Astrocyte of the cerebellum (primary cell): ENCODE data around the gene ERO1A.

ENCODE experiments used
- DNase-seq: peaks from one replicate; pipeline ENCODE4 v3.0.0-alpha.2; 2011; ENCODE audit warnings: low read depth
- H3K4me3 ChIP-seq: 2 replicates; pipeline ENCODE4 v1.5.1; 2011; ENCODE audit warnings: mild to moderate bottlenecking, low read depth, low read length, moderate library complexity
- in situ Hi-C: cut with HindIII; loops from 2 replicates; pipeline ENCODE4 v1.10.0; 2017; ENCODE audit warnings: low sequenced_read_pairs
- TF ChIP-seq, protein P1 (sequence below): IDR thresholded peaks from 2 replicates; pipeline ENCODE4 v1.5.1; 2012; ENCODE audit warnings: low read length, low read depth, moderate library complexity, mild to moderate bottlenecking; ENCODE audit errors: missing control alignments

Gene ERO1A

DNA sequence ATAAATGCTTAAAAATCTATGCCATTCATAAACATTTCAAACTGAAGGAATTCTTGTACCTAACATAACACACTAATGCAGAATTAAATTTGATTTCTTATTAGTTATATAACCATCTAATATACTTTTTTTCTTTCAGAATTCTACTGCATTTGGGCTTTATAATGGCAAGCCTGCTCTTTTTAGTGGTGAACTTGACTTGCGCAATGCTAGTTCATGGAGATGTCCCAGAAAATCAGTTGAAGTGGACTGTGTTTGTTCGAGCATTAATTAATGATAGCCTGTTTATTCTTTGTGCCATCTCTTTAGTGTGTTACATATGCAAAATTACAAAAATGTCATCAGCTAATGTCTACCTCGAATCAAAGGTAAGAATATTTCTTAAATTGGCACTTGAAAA lies 95.4 kb downstream of the ERO1A start:
- TF ChIP-seq, protein P1, sequence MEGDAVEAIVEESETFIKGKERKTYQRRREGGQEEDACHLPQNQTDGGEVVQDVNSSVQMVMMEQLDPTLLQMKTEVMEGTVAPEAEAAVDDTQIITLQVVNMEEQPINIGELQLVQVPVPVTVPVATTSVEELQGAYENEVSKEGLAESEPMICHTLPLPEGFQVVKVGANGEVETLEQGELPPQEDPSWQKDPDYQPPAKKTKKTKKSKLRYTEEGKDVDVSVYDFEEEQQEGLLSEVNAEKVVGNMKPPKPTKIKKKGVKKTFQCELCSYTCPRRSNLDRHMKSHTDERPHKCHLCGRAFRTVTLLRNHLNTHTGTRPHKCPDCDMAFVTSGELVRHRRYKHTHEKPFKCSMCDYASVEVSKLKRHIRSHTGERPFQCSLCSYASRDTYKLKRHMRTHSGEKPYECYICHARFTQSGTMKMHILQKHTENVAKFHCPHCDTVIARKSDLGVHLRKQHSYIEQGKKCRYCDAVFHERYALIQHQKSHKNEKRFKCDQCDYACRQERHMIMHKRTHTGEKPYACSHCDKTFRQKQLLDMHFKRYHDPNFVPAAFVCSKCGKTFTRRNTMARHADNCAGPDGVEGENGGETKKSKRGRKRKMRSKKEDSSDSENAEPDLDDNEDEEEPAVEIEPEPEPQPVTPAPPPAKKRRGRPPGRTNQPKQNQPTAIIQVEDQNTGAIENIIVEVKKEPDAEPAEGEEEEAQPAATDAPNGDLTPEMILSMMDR, result no peak
- in situ Hi-C loops, result no loop called here
- DNase-seq, result no peak
- H3K4me3 ChIP-seq, result no peak overlapping the region

GRCh38 chr14:52598568-52598967 lies 96.8 kb downstream of the ERO1A start:
- H3K4me3 ChIP-seq, result no peak overlapping the region
- TF ChIP-seq, protein P1, result no peak
- DNase-seq, result no peak
- in situ Hi-C loops, result no loop called here

GRCh38 chr14:52596861-52597260 lies 98.5 kb downstream of the ERO1A start:
- no peak for DNase-seq
- TF ChIP-seq, protein P1, result no peak
- in situ Hi-C loops, result no loop called here
- no peak overlapping the region for H3K4me3 ChIP-seq

DNA sequence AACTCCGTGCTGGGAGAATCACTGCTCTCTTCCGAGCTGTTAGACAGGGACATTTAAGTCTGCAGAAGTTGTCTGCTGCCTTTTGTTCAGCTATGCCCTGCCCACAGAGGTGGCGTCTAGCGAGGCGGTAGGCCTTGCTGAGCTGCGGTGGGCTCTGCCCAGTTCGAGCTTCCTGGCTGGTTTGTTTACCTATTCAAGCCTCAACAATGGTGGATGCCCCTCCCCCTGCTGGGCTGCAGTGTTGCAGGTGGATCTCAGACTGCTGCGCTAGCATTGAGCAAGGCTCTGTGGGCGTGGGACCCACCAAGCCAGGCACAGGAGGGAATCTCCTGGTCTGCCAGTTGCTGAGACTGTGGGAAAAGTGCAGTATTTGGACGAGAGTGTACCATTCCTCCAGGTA lies 99.0 kb downstream of the ERO1A start:
- H3K4me3 ChIP-seq, result no peak overlapping the region
- DNase-seq, result no peak
- TF ChIP-seq, protein P1, result no peak
- in situ Hi-C loops, result no loop called here

GRCh38 chr14:52590318-52590717 lies 105.0 kb downstream of the ERO1A start:
- in situ Hi-C loops, result no loop called here
- TF ChIP-seq, protein P1, result no peak
- H3K4me3 ChIP-seq, result no peak overlapping the region
- DNase-seq, result no peak
